Body of pancreas (tissue), 4 donors: ENCODE results near the gene OXTR.

Source experiments
- CTCF ChIP-seq, 7 experiments: fragments of 450-650 bp in 4 of 7; fragments of 200-600 bp in 3 of 7; sonication (generic) in 3 of 7; IDR thresholded peaks; one replicate each; pipeline ENCODE4 v1.5.1; 2016 to 2019; ENCODE audit warnings: antibody characterized with exemption in 7 of 7
- POLR2A ChIP-seq, 3 donors: fragments of 450-650 bp; IDR thresholded peaks; one replicate each; pipeline ENCODE4 v1.6.1; 2016; ENCODE audit warnings: antibody characterized with exemption in 3 of 3, mild to moderate bottlenecking in 2 of 3

DNA sequence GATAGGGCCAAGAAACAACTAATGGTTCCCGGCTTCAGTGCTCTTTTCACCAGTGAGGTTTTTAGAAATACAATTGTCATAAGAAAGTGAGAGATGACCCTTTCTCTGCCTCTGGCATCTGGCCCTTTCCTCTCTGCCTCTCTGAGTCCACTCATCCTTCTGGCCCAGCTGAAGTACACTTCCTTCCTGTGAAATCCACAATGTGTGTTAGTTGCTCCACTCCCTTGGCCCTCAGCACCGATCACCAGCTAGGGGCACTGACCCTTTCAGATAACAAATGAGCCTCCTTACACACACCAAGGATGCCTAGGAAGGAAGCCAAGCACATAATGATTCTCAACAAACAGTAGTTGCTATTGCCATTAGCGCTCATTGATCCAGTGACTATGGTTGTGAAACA is 38.8 kb downstream of the OXTR start:
- TF ChIP-seq CTCF (IDR thresholded peaks at IDR 0.05) (no peak), POLR2A (IDR thresholded peaks at IDR 0.05) (no peak)
